ENCODE measurements around the gene RNF214. TPM values are rescaled to one million over a fixed set of nuclear protein-coding genes. Genes with fewer than 3 reads are reported as not detected.

The RNF214 gene
- total and polyA plus RNA-seq, 2 experiments from 2014 or later, result 12.5 to 27.0 TPM

DNA sequence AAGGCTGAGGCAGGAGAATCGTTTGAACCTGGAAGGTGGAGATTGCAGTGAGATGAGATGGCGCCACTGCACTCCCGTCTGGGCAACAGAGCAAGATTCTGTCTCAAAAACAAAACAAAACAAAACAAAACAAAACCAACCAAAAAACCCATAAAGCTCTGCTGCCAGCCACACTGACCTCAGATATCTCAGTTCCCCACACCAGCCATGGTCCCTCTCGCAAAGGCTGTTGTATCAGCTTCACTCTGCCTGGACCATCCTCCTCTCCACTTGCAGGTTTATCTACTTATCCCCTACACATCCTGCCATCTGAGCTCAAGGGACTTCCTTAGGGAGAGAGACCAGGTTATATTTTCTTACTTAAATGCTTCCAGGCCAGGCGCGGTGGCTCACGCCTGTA lies 69.8 kb downstream of the RNF214 start:
- Histone ChIP-seq H3K79me2 (no peaks in the 10 kb centered on the region), H4K20me1 (ENCODE audit: insufficient read depth, poor library complexity, severe bottlenecking) (no peaks in the 10 kb centered on the region), H3K27me3 (no peaks in the 10 kb centered on the region), H3K4me2 (no peak overlapping the region), H3K27ac (no peak overlapping the region), H3K9me2 (replicated peaks; ENCODE audit: insufficient read depth) (no peaks in the 10 kb centered on the region), H3K36me3 (replicated peaks; ENCODE audit: insufficient read depth, low read depth) (no peaks in the 10 kb centered on the region), H2AFZ (no peak overlapping the region), H3K4me3 (no peak overlapping the region), H3K4me1 (ENCODE audit: insufficient read depth) (peaks cover 27% of the 10 kb centered on the region), H3K9me3 (ENCODE audit: low read depth) (no peaks in the 10 kb centered on the region)
- TF ChIP-seq EZH2phosphoT487 (IDR thresholded peaks at IDR 0.05; ENCODE audit: low read depth, severe bottlenecking, unreplicated experiment), result no peak
- TF ChIP-seq EZH2 (IDR thresholded peaks at IDR 0.05; ENCODE audit: borderline replicate concordance), result no peak
- TF ChIP-seq, protein P1, sequence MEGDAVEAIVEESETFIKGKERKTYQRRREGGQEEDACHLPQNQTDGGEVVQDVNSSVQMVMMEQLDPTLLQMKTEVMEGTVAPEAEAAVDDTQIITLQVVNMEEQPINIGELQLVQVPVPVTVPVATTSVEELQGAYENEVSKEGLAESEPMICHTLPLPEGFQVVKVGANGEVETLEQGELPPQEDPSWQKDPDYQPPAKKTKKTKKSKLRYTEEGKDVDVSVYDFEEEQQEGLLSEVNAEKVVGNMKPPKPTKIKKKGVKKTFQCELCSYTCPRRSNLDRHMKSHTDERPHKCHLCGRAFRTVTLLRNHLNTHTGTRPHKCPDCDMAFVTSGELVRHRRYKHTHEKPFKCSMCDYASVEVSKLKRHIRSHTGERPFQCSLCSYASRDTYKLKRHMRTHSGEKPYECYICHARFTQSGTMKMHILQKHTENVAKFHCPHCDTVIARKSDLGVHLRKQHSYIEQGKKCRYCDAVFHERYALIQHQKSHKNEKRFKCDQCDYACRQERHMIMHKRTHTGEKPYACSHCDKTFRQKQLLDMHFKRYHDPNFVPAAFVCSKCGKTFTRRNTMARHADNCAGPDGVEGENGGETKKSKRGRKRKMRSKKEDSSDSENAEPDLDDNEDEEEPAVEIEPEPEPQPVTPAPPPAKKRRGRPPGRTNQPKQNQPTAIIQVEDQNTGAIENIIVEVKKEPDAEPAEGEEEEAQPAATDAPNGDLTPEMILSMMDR (IDR thresholded peaks at IDR 0.05; ENCODE audit: poor library complexity), result no peak
- no peak for DNase-seq (ENCODE audit: low spot score)
- 97% methylated on average over 6 of the region's 7 CpGs for WGBS (ENCODE audit: low lambda C conversion rate, missing lambda C conversion rate)

DNA sequence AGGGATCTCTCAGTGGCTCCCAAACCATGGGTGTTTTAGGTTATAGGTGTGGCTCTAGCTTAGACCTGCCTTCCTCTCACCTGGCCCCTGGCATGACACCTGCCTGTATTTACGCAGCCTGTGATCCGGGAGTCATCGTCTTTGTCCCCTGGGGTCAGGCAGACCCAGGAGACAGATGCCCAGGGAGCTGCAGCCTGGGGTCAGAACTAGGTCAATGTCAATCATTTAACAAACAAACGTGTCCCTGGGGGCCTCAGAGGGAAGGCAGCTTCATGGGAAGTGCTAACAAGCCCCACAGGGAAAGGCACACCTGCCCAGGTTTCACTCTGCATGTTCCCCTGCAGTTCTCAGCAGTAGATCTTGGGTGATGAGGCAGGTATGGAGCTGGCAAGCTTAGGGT lies 70.6 kb downstream of the RNF214 start:
- Histone ChIP-seq H3K4me1 (ENCODE audit: insufficient read depth) (peaks cover 27% of the 10 kb centered on the region), H3K36me3 (replicated peaks; ENCODE audit: insufficient read depth, low read depth) (no peaks in the 10 kb centered on the region), H3K27ac (no peak overlapping the region), H2AFZ (no peak overlapping the region), H3K4me2 (no peak overlapping the region), H4K20me1 (ENCODE audit: insufficient read depth, poor library complexity, severe bottlenecking) (no peaks in the 10 kb centered on the region), H3K9me3 (ENCODE audit: low read depth) (no peaks in the 10 kb centered on the region), H3K27me3 (no peaks in the 10 kb centered on the region), H3K4me3 (no peak overlapping the region), H3K9me2 (replicated peaks; ENCODE audit: insufficient read depth) (no peaks in the 10 kb centered on the region), H3K79me2 (no peaks in the 10 kb centered on the region)
- 42% methylated on average over 4 of the region's 4 CpGs for WGBS (ENCODE audit: low lambda C conversion rate, missing lambda C conversion rate)
- no peak for DNase-seq (ENCODE audit: low spot score)
- TF ChIP-seq, protein P1 (IDR thresholded peaks at IDR 0.05; ENCODE audit: poor library complexity), result no peak
- TF ChIP-seq EZH2phosphoT487 (IDR thresholded peaks at IDR 0.05; ENCODE audit: low read depth, severe bottlenecking, unreplicated experiment), result no peak

DNA sequence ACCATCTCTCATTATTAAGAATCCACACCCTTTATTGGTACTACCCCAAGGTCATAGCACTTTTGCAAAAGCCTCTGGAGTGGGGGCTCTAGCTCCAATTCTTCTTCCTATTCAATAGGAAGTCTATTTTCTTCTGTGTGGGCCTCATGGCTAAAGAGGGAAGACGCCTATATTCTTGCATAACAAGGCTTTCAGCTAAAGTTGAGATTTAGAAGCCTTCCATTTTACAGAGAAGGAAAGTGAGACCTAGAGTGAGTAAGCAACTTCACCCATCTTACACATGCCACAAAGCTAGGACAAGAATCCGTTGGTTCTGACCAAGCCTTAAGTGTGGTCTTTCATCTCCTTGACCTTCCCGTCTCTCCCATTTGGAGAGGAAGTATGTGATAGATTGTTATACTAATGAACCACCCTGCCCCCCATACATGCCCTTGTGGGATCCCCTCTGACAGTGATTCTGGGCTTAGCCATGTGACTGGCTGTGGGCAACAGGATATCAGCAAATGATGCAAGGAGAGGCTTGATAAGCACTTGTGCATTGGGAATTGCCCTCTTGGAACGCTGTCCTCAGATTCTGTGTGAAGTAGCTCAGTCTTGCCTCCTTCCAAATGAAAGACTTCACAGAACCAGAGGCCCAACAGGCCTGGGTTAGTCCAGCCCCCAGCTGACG lies 71.3 kb downstream of the RNF214 start:
- H3K27me3 ChIP-seq, result no peaks in the 10 kb centered on the region
- 86% methylated on average over 5 of the region's 5 CpGs for WGBS (ENCODE audit: low lambda C conversion rate, missing lambda C conversion rate)
- TF ChIP-seq EZH2phosphoT487 (IDR thresholded peaks at IDR 0.05; ENCODE audit: low read depth, severe bottlenecking, unreplicated experiment), result no peak
- TF ChIP-seq, protein P1 (IDR thresholded peaks at IDR 0.05; ENCODE audit: poor library complexity), result no peak
- TF ChIP-seq EZH2 (IDR thresholded peaks at IDR 0.05; ENCODE audit: borderline replicate concordance), result no peak
- no peak overlapping the region for H2AFZ ChIP-seq
- H3K9me3 ChIP-seq (ENCODE audit: low read depth), result no peaks in the 10 kb centered on the region
- no peak overlapping the region for H3K27ac ChIP-seq
- no peaks in the 10 kb centered on the region for H4K20me1 ChIP-seq (ENCODE audit: insufficient read depth, poor library complexity, severe bottlenecking)
- no peak overlapping the region for H3K4me2 ChIP-seq
- H3K79me2 ChIP-seq, result no peaks in the 10 kb centered on the region
- H3K36me3 ChIP-seq (replicated peaks; ENCODE audit: insufficient read depth, low read depth), result no peaks in the 10 kb centered on the region
- H3K9me2 ChIP-seq (replicated peaks; ENCODE audit: insufficient read depth), result no peaks in the 10 kb centered on the region
- no peak for DNase-seq (ENCODE audit: low spot score)
- H3K4me3 ChIP-seq, result no peak overlapping the region
- H3K4me1 ChIP-seq (ENCODE audit: insufficient read depth), result peaks cover 24% of the 10 kb centered on the region

Data from hepatocyte (in vitro differentiated cells).